ENCODE measurements around the gene SACM1L.
"Not testable (repeated sequence)": the region's sequence is repeated elsewhere in the genome, so short reads cannot be mapped to it uniquely, and the experiment has no call there.

Gene SACM1L

DNA sequence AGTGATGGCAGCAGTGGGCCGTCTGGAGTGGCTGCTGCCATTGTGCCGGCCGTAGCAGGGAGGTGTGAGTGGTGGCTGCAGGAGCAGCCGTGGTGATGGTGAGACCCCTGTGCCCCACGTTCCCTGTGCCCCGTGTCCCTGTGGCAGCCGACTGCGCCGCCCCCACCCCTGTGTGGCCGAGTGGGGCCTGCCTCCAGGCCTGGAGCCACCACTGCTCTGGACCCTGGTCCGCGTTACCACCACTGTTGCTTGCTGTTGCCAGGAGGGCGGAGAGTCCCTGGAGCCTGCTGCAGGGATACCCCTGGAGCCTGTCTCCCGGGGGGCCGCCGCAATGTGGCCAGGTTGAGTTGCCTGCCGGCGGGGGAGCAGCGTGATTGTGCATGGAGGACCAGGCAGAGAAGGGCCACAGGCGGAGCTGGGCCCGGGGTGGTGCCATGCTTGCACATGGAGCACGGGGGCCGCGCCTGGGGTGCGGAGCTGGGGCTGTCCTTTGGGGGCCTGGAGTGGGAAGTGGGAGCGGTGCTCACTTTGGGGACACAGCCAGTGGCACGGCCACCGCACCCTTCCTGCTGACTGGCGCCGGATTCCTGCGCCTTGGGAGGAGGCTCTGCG, 57.1 kb downstream of the SACM1L start:
- no peak for FAIRE-seq

DNA sequence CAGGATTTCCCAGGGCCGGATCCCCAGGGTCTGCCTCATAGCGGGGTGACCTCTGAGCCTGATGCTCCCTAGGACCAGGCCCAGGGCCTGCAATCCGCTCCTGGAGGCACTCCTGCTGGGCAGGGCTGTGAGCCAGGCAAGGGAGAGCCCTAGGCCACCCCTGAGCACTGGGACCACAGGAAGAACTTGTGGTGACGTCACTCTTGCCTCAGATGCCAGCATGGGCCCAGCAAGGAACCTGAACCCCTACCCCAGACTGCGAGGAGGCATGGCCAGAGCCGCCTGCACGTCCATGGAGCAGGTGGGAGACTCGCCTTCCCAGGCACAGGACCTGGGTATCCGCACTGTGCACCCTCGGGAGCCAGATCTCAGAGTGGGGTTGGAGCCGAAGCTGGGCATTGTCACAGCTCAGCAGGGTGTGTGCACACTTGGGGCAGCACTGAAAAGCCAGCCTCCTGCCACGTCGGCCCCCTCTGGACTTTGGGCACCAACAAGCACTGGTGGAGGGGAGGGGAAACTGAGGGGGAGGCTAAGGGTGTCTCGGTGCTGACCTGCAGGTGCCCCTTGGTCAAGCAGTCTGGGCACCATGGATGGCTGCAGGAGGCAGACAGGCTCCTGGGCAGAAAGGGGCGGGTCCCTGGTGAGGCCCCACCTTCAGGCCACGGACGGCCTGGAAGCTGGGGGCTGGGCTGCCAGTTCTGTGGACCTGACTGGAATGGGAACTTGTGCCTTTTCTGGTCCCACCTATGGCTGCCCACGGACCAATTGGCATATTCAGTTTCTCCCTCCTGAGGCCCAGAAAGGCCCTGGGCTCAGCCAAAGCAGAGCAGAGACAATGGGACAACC, 57.8 kb downstream of the SACM1L start:
- FAIRE-seq = no peak

DNA sequence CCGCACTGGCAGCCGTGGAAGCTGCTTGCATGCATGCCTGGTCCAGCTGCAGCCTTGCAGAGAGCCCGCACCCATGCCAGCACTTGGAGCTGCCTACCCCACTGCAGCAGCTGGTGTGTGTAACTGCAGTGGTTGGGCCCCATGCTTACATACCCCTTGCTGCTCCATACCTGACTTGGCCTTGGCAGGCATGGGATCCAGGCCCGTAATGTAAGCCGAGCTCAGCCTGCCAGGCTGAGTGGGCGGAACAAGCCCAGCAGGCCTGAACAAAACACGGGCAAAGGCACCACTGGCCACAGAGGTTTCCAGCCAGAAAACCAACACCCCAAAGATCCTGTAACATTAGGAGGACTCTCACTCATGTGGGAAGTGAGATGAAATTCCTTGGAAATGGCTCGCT, 58.9 kb downstream of the SACM1L start:
- FAIRE-seq = no peak

DNA sequence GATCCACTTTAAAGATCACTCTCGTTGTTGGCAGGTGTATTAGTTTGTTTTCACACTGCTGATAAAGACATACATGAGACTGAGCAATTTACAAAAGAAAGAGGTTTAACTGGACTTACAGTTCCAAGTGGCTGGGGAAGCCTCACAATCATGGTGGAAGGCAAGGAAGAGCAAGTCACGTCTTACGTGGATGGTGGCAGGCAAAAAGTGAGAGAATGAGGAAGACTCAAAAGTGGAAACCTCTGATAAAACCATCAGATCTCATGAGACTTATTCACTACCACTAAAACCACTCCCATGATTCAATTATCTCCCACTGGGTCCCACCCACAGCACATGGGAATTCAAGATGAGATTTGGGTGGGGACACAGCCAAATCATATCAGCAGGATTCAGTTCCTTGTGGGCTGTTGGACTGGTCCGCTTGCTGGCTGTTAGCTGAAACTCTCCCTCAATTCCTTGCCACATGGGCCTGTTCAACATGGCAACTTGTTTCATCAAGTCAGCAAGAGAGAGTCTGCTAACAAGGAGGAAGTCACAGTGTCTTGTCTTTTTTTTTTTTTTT, 59.9 kb downstream of the SACM1L start:
- not testable (repeated sequence) for FAIRE-seq

DNA sequence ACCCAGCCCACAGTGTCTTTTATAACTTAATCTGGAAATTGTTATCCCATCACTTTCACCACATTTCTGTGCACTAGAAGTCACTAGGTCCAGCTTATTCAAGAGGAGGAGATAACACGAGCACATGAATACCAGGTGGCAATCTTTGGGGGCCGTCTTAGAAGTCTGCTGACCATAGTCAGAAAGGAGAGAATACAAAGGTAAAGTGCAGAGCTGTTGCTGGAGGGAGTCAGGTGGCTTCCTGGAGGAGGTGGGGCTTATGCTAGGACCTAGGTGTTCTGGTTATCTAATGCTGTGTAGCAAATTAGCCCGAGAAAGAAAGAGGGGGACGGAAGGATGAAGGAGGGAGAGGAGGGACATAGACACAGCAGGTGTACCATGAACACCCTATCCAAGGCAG, 60.7 kb downstream of the SACM1L start:
- FAIRE-seq = no peak

DNA sequence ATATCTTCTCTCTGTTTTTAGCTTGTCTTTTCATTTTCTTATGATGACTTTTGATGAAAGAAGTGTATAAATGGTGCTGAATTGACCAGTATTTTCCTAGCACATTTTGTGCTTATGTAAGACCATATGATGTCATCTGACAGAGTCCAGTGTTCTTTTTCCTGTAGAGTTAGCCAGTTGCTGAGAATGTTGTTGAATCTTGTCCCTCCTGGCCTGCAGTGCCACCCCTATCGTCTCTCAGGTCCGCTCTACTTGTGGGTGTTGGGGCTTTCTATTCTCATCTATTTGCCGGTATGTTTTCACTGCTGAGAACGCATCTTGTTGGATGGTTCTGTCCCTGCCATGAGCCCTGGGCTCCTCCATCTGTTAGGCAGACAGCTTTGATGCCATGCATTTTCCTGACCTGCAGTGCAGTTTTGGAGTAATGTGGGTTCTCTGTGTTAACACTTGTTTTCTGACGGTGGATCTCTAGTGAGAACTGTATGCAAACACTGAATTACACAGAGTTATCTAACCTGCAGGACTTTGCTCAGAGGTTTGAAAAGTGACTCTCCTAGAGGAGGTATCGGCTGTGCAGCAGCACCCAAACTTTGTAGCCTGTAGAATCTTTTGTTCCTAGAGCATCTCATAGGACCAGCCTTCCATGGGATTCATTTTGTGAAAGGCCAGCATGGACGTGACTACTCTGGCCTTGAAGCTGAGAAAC, 62.5 kb downstream of the SACM1L start:
- no peak for FAIRE-seq

DNA sequence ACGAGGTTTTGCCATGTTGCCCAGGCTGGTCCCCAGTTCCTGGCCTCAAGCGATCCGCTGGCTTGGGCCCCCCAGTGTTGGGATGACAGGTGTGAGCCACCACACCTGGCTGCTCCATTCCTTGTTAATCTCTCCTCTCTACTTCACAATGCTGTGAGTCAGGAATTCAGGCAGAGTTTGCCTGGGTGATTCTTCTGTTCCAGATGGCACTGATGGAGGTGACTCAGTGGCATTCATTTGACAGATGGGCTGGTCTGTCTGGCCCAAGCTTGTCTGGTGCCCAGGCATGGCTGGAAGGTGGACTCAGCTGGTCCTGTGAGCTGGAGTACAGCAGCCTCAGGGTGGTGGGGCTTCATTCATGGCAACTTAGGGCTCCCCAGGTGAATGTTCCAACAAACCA, 63.9 kb downstream of the SACM1L start:
- FAIRE-seq = no peak

DNA sequence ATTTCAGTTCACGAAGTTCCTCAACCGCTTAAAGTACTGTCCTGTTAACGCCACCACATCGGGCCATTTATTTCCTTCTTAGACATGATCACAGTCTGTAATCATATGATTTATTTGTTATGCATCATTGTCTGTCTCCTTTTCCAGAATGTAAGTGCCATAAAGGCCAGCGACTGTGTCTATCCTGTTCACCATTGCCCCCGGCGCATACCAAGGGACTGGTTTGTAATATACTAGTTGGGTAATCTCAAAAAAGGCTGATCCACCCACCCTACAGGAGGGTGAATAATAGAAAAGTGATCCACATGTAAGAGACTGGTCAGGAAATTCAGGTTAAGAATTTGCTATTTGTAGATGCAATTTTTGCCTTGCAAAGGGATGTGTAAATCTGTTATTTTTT, 65.3 kb downstream of the SACM1L start:
- FAIRE-seq = no peak

DNA sequence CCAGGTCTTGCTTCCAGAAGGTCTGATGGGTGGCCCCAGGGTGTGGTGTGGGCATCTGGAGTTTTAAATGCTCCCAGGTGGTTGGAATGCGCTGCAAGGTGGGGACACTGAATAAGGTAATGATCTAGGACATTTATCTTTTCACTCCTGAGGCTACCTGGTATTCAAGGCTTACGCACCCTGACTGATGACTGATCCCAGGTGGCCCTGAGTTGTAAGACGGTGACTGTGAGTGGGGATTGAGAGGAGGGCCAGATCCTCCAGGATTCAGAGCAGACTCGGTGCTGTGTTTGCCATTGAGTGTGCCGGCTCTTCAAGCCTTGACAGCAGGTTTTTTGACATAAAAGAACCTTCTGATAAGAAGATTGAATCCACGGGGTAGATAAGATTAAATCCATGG, 66.9 kb downstream of the SACM1L start:
- FAIRE-seq = no peak

DNA sequence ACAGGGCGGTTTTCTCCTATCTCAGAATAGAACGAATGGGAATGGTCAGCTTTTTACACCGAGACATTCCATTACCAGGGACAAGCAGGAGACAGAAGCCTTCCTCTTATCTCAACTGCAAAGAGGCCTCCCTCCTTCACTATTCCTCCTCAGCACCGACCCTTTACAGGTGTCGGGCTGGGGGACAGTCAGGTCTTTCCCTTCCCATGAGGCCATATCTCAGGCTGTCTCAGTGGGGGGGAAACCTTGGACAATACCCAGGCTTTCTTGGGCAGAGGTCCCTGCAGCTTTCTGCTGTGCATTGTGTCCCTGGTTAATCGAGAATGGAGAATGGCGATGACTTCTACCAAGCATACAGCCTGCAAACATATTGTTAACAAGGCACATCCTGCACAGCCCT, 67.9 kb downstream of the SACM1L start:
- FAIRE-seq = not testable (repeated sequence)

DNA sequence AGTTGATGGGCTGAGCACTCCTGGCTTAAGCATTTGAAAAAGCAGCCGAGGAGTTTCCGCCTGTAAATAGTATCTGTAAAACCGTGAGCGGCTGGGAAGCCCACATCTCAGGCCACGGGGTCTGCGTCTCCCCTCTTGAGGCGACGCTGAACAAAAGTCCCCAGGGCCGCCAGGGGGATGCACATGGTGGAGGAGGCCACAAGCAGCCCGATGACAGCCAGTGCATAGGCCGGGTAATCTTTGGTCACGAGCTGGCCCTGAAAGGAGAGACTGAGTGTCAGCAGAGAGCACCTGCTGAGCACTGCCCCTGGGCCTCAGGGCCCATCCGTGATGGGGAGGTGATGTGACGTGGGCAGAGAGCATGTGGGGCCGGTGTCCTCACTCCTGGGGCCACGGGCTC, 69.7 kb downstream of the SACM1L start:
- no peak for FAIRE-seq

DNA sequence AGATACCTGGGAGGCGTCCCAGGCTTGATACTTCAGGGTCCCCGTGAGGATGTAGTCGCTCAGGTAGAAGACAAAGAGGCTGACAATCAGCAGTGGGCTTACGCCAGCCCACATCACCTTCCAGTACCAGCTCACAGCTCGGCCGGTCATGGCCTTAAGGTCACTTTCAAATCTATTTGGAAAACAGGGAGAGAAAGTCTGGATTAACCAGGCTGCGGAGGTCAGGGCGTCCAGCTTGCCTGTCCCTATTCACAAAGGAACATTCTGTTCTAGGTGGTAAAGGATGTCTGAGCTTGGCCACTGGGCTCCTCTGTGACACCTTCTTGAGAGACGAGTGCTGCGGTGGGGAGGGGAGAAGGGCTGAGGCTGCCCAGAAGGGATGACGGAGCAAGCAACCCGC, 70.7 kb downstream of the SACM1L start:
- FAIRE-seq = no peak

DNA sequence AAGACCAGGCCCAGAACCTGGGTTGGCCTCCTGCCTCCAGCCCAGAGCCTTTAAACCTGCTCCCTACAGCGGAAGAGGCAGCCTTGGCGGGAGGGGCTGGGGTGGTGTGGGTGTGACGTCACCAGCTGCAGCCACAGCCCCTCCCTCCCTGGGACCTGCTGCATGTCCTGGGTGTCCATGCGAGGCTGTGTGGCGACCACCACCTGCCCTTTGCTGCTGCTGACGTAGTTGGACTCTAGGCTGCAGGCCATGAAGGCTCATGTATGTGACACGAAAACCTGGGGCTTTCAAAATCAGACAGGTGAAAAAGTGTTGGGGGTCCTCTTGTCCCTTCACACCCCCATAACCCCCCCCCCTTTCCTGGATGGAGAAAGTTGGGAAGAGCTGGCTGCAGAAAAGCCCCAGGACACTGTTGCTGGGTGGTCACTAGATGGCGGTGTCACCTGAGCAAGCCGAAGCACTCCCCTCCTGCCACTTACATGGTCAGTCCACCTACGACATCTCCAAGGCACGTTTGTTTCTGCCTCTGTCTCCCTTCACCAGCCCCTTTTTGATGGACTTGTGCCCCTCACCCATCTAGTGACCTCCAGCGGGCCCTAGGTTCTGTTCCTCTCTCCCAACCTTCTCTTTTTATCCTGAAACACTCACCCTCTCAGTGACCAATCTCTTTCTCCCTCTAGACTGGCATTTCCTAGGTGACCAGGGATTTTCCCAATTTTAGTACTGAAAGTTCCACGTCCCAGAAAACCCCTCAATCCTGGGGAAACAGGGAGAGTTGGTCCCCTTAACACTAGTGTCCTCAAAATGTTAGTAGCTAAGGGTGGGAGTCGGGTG, 71.9 kb downstream of the SACM1L start:
- FAIRE-seq = no peak

DNA sequence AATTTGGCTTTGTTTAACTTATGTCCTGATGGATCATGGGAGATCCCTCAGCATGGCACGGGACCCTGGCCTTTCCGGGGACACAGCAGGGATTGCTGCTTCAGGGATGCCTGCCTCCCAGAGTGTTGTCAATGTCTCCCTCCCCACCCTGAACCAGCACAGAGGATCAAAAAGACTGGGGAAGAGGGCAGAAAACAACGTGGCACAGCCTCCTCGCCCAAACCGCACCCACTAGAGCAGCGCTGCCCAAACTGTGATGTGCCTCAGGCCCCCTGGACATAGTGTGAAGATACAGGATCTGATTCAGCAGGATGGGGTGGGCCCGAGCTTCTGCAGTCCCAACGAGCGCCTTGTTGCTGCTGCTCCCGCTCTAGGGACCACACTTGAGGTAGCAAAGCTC, 72.6 kb downstream of the SACM1L start:
- no peak for FAIRE-seq

DNA sequence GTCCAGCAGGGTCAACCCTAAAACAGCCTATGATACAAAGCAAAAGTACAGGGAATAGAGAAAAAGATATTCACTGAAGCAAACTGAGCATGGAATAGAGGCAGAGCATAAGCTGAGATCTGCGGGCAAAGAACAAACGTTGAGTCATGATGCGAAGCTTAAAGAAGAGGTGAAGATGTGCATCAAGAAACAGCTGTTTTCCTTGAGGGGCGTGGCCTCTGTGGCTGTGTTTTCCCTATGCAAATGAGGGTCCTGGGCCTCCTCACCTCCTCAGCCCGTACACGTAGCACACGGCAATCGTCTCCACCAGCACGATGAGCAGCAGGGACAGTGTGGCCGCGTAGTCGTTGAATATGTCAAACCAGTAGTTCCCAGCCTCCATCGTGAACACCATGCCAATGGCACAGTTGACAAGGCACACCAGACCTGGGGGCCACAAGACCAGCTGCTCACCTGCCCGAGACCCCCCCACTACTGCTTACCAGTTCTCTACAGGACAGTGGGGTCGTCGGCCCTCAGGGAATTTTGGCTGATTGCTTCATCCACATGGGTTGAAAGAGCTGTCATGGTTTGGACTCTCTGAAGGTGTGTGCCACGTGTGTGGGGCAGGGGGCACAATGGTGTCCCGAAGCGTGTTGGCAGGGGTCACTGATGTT, 73.6 kb downstream of the SACM1L start:
- no peak for FAIRE-seq

DNA sequence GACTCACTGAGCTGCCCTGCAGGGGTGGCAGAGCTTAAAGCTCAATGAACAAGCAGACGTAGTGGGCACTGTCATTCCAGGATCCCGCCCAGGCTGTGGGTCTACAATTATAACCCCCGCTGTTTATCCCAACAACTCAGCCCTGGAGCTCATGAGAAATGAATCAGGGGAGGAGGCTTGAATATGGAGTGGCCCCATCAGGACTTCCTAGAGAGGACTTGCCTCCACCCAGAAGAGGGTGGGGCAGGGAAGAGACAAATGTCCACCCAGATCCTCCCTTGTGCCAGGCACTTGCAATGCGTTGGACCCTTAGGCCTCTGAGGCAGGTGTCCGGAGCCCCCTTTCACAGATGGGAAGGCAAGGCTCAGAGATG, 74.1 kb downstream of the SACM1L start:
- FAIRE-seq = no peak

DNA sequence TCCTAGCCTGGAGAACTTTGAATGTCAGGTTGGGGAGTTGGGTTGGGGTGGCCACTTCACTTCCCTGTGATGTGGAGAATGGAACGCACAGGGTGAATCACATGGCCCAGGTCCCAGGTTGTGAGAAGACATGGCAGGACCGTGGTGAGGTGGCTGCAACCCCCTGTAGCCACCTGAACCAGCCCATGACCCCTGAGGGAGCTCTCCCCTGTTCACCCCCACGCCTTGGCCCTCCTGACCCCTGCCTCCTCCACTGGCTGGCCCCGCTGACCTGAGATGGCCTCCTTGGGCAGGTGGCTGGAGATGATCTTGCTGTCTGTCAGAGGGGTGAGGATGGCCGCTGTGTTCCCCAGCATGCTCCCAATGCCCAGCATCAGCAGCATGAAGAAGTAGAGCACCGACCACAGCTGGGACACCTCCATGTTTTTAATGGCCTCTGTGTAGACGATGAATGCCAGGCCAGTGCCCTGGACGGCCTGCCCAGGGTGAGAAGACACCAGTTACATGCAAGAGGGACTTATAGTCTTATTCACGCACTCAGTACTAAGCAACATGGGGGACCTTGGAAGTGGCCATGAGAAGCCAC, 76.2 kb downstream of the SACM1L start:
- FAIRE-seq = no peak

DNA sequence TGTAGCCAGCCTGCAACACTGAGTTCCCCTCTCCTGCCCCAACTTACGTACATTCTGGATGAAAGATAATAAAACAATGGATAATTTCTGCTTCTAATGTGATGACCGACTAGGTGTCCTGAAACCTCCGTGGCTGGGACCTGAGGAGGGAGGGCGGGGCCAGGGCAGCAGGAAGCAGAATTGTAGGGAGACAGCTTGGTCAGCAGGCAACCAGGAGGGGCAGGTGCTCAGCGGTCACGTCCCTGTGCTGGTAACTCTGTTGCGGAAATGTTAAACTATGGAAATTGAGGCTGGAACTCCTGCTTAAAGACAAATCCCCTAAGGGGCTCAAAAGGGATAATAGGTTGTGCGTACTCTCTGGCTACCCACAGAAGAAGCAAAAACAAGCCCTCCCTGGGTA, 76.8 kb downstream of the SACM1L start:
- FAIRE-seq = no peak

DNA sequence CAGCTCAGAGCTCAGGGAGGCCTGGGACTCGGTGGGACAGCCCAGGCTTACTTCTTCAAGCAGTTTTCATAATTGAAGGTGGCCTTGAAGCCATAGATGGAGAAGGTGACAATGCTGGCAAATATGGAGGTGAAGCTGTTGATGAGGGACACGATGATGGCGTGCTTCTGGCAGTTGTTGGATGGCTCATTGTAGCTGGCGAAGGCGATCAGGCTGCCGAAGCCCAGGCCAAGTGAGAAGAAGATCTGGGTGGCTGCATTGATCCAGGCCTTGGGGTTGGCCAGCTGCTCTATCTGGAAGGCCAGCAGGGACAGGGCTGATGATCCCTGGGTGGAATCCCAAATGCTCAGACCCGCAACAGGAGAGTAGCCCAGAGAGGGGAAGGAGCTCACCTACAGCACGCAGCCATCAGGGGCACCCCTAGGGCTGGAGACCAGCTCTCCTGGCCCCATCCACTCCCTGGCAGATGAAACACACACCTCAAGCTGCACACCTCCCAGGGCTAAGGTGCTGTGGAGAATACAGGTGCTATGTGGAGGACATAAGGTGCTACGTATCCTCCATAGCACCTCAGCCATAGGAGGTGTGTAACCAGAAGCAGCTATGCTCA, 82.1 kb downstream of the SACM1L start:
- no peak for FAIRE-seq

DNA sequence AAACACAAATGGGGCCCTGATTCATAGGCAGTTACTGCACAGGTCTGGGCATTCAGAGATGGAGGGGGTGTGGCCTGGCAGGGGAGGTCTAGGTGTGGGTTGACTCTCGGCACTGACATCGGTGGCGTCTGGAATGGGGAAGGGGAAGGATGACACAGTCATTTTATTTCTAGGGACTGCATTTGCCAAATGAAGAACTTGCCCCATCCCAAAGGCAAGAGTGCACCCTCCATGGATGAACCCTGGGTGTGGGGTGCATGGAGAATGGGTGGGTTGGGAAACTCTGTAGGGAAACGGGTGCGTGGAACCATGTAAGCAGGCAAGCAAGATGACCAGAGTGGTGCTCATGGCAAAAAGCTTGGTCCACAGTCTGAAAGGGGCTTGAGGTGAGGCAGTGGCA, 82.6 kb downstream of the SACM1L start:
- no peak for FAIRE-seq

DNA sequence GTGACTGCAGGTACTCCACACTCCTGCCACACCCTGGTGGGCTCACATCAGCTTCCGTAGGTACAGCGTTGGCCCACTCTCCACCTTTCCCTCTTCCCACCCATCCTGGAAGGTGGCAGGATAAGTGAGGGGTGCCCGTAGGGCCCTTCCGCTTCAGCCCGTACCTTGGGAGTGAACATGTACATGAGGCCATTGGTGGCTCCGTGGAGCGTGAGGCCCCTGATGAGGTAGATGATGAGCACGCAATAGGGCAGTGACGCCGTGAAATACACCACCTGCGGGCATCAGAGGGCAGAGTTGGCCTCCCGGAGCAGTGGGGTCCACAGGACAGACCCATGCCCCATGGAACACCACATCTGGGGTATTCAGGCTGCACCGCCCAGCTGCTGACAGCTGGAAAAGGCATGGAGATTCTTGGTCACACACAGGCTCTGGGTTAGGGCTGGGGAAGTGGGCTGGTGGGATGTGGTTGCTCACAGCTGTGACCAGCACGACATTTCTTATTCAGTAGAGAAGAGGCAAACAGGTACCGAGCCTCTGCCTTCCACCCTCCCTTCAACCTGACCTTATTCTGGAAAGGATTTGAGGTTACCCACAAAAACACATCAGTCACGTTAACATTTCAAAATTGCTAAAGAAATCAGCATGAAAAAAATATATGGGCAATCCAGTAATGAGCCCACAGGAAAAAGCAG, 83.3 kb downstream of the SACM1L start:
- FAIRE-seq = no peak
